ENCODE data around the gene DMPK. TPM values are rescaled to one million over a fixed set of nuclear protein-coding genes. Genes with fewer than 3 reads are reported as not detected.
A peak's percentile ranks its signal among the peaks of the same experiment; 100 is the strongest.

Gene DMPK
- total RNA-seq, 2 experiments from 2014 or later = 26.7 to 31.0 TPM

DNA sequence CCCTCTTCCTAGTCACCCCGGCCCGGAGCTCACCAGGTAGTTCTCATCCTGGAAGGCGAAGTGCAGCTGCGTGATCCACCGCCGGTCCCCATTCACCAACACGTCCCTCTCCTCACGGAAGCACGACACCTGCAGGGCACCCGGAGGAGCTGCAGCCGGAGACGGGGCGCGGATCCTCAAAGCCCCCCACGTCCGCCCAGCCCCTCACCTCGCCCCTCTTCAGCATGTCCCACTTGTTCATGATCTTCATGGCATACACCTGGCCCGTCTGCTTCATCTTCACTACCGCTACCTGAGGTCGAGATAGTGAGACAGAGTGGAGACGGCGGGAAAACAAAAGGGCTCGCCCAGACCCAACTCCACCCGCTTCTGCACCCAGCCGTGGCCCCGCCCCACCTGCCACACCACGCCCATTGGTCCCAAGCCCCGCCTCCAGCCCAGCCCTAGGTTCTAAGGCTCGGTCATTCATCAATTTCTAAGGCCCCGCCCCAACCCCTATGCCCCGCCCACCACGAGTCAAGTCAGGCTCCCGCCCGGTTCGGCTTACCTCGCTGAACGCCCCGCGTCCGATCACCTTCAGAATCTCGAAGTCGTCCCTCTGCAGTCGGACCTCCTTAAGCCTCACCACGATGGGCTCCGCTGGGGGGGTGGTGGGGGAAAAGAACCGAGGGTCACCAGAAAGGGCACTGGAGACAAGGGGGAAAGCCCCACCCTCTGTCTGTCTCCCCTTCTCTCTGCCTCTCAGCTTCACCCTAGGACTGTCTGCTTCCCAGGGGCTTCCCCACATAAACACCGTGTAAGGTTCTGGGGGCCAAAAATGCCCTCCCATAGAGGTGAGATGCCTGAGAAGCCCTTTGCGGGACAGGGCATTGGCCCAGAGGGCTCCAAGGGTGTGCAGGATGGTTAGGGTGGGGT, 2.8 kb downstream of the DMPK start:
- H3K4me3 Mint-ChIP-seq = peak overlapping the region; percentile 64
- H3K36me3 Mint-ChIP-seq = peaks cover 2% of the 10 kb centered on the region
- CTCF ChIA-PET = interaction anchor here (1.0 to 8.5 kb wide), 13 partner anchors 10 to 102 kb away, joined by 3 to 94 read pairs (median 5); partner anchors contain the start of genes DMWD, FBXO46 and SIX5
- H3K27ac Mint-ChIP-seq = no peak overlapping the region
- peaks cover 13% of the 10 kb centered on the region for H3K4me1 Mint-ChIP-seq
- peak; percentile 97 for ATAC-seq
- peaks cover 10% of the 10 kb centered on the region for H3K27me3 Mint-ChIP-seq
- no peaks in the 10 kb centered on the region for H3K9me3 Mint-ChIP-seq (ENCODE audit: low read depth)
- peak; percentile 96 for DNase-seq

DNA sequence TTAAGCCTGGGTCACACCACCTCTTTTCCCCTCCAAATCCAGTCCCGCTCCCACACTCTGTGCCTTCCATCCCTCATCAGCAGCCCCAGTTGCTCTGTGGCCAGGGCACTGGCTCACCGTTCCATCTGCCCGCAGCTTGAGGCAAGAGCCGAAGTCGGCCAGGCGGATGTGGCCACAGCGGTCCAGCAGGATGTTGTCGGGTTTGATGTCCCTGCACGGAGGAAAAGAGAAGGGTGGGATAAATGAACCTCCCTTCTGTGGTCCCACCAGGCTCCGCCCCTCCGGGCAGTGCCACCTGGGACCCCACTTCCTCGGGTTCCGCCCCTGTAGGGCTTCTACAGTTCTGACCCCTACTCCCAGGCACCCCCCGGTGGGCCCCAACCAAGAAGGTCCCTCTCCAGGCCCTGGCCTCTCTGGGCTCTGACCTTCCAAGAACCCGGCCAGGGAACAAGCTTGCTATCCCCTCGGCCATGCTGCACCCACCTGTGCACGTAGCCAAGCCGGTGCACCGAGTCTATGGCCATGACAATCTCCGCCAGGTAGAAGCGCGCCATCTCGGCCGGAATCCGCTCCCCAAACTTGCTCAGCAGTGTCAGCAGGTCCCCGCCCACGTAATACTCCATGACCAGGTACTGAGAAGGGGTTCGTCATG, 4.2 kb downstream of the DMPK start:
- H3K36me3 Mint-ChIP-seq = peaks cover 2% of the 10 kb centered on the region
- peaks cover 13% of the 10 kb centered on the region for H3K4me1 Mint-ChIP-seq
- no peak for DNase-seq
- peaks cover 10% of the 10 kb centered on the region for H3K27me3 Mint-ChIP-seq
- no peak overlapping the region for H3K27ac Mint-ChIP-seq
- CTCF ChIA-PET = interaction anchor here (1.7 to 8.5 kb wide), 3 partner anchors 9 to 23 kb away, joined by 6 to 94 read pairs (median 9); partner anchors contain the start of gene SIX5
- ATAC-seq = no peak
- no peaks in the 10 kb centered on the region for H3K9me3 Mint-ChIP-seq (ENCODE audit: low read depth)
- H3K4me3 Mint-ChIP-seq = no peak overlapping the region

DNA sequence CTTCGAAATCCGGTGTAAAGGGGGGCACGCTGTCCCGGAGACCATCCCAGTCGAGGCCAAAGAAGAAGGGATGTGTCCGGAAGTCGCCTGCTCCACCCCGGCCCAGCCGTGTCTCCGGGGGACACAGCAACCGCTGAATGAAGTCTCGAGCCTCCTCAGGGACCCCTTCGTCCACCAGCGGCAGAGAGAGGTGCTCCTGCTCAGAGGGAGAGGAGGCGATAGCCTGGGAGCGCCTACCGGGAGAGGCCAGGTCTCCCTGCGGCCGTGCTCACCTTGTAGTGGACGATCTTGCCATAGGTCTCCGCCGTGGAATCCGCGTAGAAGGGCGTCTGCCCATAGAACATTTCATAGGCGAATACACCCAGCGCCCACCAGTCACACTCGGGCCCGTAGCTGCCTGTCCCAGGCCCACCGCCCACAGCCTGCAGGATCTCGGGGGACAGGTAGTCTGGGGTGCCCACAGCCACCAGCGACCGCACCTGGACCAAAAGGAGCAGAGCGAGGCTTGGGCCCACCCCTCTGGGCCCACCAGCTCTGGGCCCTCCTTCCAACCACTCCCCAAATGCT, 4.8 kb downstream of the DMPK start:
- H3K36me3 Mint-ChIP-seq = peaks cover 2% of the 10 kb centered on the region
- ATAC-seq = no peak

DNA sequence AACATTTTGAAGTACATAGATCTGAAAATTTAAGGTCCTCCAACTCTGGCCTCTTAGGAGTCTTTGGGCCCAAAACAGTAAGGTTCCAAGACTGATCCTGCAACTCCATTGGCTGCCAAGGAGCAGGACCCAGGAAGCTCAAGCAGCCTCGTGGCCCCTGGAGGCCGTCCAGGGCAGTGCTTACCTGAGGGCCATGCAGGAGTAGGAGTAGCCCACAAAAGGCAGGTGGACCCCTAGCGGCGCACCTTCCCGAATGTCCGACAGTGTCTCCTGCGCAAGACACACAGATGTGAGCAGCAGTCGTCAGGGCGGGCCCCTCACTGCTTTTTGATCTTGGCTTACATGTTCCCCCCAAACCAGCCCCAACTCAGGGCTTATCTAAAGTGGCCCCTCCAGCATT, 7.5 kb downstream of the DMPK start:
- H3K27me3 Mint-ChIP-seq = peaks cover under 1% of the 10 kb centered on the region
- no peaks in the 10 kb centered on the region for H3K9me3 Mint-ChIP-seq (ENCODE audit: low read depth)
- CTCF ChIA-PET = interaction anchor here (7.9 kb wide), 1 partner anchor 23 kb away, joined by 338 read pairs; the partner anchor contains the start of gene DMWD
- H3K36me3 Mint-ChIP-seq = peaks cover 2% of the 10 kb centered on the region
- ATAC-seq (no peak), DNase-seq (no peak)
- H3K4me1 Mint-ChIP-seq = peaks cover 22% of the 10 kb centered on the region
- no peak overlapping the region for H3K4me3 Mint-ChIP-seq
- no peak overlapping the region for H3K27ac Mint-ChIP-seq

More for the DNA sequence above, 4.8 kb downstream of the DMPK start:
- CTCF ChIA-PET = interaction anchor here (1.1 to 8.5 kb wide), 3 partner anchors 8 to 85 kb away, joined by 4 to 94 read pairs (median 9); partner anchors contain the start of genes QPCTL and SIX5
- peaks cover 10% of the 10 kb centered on the region for H3K27me3 Mint-ChIP-seq
- H3K27ac Mint-ChIP-seq = no peak overlapping the region
- no peaks in the 10 kb centered on the region for H3K9me3 Mint-ChIP-seq (ENCODE audit: low read depth)
- H3K4me1 Mint-ChIP-seq = peaks cover 13% of the 10 kb centered on the region
- no peak for DNase-seq
- H3K4me3 Mint-ChIP-seq = no peak overlapping the region

DNA sequence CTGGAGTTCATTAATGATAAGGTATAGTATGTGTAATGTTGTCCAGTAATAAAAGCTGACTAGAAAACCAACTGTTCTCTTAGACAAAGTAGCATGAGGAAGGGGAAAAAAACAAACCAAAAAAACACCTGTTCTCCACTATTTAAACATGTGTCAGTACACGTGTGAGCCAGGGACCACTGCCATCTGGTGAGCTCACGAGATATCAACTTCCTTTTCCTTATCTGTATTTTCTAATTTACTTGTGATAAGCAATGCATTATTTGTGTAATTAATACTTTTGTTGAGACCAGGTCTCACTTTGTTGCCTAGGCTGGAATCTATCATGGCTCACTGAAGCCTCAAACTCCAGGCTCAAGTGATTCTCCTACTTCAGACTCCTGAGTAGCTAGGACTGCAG, 8.9 kb downstream of the DMPK start:
- ATAC-seq (no peak), DNase-seq (no peak)
- Mint-ChIP-seq H3K27me3 (no peaks in the 10 kb centered on the region), H3K27ac (no peak overlapping the region), H3K4me1 (peaks cover 15% of the 10 kb centered on the region), H3K4me3 (no peak overlapping the region), H3K36me3 (peaks cover 2% of the 10 kb centered on the region), H3K9me3 (ENCODE audit: low read depth) (no peaks in the 10 kb centered on the region)
- CTCF ChIA-PET = interaction anchor here (1.2 to 7.9 kb wide), 6 partner anchors 9 to 91 kb away, joined by 3 to 338 read pairs (median 4); partner anchors contain the start of genes DMPK, DMWD and SYMPK

DNA sequence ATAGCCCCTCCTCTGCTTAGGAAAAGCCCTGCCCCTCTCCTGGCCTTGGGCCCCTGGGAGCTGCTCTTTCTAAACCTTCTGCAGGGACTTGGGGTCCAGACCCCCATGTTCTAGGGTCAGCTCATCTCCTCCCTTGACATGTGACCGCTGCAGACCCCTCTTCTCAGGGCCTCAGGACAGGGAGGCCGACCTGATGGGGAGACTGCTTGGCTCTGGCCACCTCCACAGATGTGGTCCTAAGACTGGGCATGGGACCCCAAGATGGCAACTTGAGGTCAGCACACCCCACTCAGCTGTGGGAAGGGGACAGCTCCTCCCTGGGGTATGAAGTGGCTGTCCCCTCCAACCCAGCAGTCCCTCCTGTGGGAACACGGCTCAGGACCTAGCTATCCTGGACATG, 9.4 kb downstream of the DMPK start:
- Mint-ChIP-seq H3K36me3 (peaks cover 1% of the 10 kb centered on the region), H3K4me3 (no peak overlapping the region), H3K27ac (no peak overlapping the region), H3K27me3 (peaks cover 2% of the 10 kb centered on the region), H3K9me3 (ENCODE audit: low read depth) (no peaks in the 10 kb centered on the region), H3K4me1 (peaks cover 13% of the 10 kb centered on the region)
- ATAC-seq (no peak), DNase-seq (no peak)
- CTCF ChIA-PET = interaction anchor here (1.2 to 7.9 kb wide), 6 partner anchors 10 to 91 kb away, joined by 3 to 338 read pairs (median 4); partner anchors contain the start of genes DMPK, DMWD and SYMPK

DNA sequence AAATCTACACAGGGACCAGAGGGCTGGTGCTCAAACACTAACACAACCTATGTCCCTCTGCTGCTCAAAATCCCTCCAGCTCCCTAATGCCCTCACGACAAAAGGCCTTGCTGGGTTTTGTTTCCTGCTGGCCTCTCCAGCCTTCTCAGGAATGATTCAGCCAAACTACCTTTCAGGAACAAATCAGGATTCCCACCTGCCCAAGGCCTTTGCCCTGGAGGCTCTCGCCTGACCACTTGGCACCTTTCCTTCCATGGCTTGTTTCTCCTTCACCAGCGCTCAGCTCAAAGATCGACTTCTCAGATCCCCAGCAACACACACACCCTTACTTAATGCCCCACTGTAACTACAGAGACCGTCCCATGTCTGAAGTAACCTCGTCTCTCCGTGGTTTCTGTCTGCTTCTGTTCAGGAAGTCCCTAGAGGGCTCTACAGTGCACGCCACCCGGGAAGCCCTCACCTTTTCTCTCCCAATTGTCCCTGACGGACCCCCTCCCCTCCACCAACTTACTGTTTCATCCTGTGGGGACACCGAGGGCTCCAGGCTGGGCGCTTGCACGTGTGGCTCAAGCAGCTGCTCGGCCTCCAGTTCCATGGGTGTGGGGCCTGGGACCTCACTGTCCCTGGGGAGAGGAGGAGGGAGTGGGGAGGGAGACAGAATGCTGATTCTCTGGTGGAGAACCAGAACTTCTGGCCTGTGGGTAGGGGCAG, 10.0 kb downstream of the DMPK start:
- peaks cover 13% of the 10 kb centered on the region for H3K4me1 Mint-ChIP-seq
- H3K4me3 Mint-ChIP-seq = no peak overlapping the region
- H3K9me3 Mint-ChIP-seq (ENCODE audit: low read depth) = no peaks in the 10 kb centered on the region
- CTCF ChIA-PET = interaction anchor here (0.9 to 7.9 kb wide), 5 partner anchors 9 to 110 kb away, joined by 3 to 338 read pairs (median 4); partner anchors contain the start of genes DMPK, DMWD and SYMPK
- DNase-seq = no peak
- no peak overlapping the region for H3K27ac Mint-ChIP-seq
- H3K27me3 Mint-ChIP-seq = peaks cover 6% of the 10 kb centered on the region
- H3K36me3 Mint-ChIP-seq = no peaks in the 10 kb centered on the region
- ATAC-seq = no peak

DNA sequence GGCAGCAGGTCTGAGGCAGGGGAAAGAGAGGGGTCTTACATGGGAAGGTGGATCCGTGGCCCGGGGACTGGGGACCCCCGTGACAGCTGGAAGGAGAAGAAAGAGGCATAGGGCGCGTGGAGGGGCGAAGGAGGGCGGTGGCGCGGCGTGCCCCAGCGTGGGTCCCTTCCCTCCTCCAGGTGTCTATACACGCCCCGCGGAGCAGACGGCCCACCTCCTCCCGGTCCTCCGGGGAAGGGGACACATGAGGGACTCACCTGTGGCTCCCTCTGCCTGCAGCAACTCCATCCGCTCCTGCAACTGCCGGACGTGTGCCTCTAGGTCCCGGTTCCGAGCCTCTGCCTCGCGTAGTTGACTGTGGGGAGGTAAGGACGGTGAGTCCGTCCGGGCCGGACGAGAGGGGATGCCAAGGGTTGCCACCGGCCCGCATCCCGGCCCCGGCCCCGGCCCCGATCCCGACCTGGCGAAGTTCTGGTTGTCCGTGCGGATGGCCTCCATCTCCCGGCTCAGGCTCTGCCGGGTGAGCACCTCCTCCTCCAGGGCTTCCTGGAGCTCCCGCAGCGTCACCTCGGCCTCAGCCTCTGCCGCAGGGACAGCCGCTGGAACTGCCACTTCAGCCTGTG, 10.9 kb downstream of the DMPK start:
- peaks cover 10% of the 10 kb centered on the region for H3K27me3 Mint-ChIP-seq
- no peak for DNase-seq
- CTCF ChIA-PET = interaction anchor here (0.9 to 7.9 kb wide), 9 partner anchors 10 to 146 kb away, joined by 3 to 338 read pairs (median 10); partner anchors contain the start of genes DMPK, DMWD and RSPH6A
- H3K4me3 Mint-ChIP-seq = no peak overlapping the region
- ATAC-seq = no peak
- peaks cover 13% of the 10 kb centered on the region for H3K4me1 Mint-ChIP-seq
- no peaks in the 10 kb centered on the region for H3K9me3 Mint-ChIP-seq (ENCODE audit: low read depth)
- no peaks in the 10 kb centered on the region for H3K36me3 Mint-ChIP-seq
- no peak overlapping the region for H3K27ac Mint-ChIP-seq

DNA sequence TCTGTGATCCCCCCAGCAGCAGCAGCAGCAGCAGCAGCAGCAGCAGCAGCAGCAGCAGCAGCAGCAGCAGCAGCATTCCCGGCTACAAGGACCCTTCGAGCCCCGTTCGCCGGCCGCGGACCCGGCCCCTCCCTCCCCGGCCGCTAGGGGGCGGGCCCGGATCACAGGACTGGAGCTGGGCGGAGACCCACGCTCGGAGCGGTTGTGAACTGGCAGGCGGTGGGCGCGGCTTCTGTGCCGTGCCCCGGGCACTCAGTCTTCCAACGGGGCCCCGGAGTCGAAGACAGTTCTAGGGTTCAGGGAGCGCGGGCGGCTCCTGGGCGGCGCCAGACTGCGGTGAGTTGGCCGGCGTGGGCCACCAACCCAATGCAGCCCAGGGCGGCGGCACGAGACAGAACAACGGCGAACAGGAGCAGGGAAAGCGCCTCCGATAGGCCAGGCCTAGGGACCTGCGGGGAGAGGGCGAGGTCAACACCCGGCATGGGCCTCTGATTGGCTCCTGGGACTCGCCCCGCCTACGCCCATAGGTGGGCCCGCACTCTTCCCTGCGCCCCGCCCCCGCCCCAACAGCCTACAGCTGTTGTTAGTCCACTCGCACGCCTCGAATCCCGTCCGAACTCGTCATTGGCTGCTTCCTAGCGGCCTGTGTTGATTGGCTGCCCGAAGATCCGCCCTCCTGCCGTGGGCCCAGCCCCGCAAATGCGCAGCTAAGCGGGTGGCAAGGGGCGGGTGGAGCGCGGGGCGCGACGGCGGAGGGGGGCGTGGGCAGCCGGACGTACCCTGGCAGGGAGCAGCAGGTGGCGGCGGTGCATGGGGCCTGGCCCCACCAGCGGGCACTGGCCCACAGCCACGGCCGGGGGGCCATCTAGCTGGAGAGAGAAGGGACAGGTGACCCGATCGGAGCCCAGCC, 11.8 kb downstream of the DMPK start:
- H3K27ac Mint-ChIP-seq = peak overlapping the region; percentile 84
- peak overlapping the region; percentile 78 for H3K4me3 Mint-ChIP-seq
- H3K4me1 Mint-ChIP-seq = peaks cover 13% of the 10 kb centered on the region
- H3K9me3 Mint-ChIP-seq (ENCODE audit: low read depth) = no peaks in the 10 kb centered on the region
- DNase-seq (peak; percentile 92), ATAC-seq (peak; percentile 73)
- CTCF ChIA-PET = interaction anchor here (0.9 to 7.9 kb wide), 31 partner anchors 10 to 577 kb away, joined by 3 to 338 read pairs (median 6); partner anchors contain the start of genes DMPK, DMWD, FBXO46 and IRF2BP1
- peaks cover 12% of the 10 kb centered on the region for H3K27me3 Mint-ChIP-seq
- no peaks in the 10 kb centered on the region for H3K36me3 Mint-ChIP-seq

DNA sequence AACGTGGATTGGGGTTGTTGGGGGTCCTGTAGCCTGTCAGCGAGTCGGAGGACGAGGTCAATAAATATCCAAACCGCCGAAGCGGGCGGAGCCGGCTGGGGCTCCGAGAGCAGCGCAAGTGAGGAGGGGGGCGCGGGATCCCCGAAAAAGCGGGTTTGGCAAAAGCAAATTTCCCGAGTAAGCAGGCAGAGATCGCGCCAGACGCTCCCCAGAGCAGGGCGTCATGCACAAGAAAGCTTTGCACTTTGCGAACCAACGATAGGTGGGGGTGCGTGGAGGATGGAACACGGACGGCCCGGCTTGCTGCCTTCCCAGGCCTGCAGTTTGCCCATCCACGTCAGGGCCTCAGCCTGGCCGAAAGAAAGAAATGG, 12.5 kb downstream of the DMPK start:
- CTCF ChIA-PET = interaction anchor here (0.7 to 7.9 kb wide), 41 partner anchors 9 to 577 kb away, joined by 3 to 338 read pairs (median 6); partner anchors contain the start of genes DMPK, DMWD, FBXO46 and IRF2BP1
- peaks cover 13% of the 10 kb centered on the region for H3K4me1 Mint-ChIP-seq
- ATAC-seq (peak; percentile 34), DNase-seq (peak; percentile 78)
- H3K27ac Mint-ChIP-seq = peak overlapping the region; percentile 84
- H3K4me3 Mint-ChIP-seq = peak overlapping the region; percentile 78
- H3K9me3 Mint-ChIP-seq (ENCODE audit: low read depth) = no peaks in the 10 kb centered on the region
- no peaks in the 10 kb centered on the region for H3K36me3 Mint-ChIP-seq
- peaks cover 13% of the 10 kb centered on the region for H3K27me3 Mint-ChIP-seq

Measured in activated CD8-positive, alpha-beta memory T cell treated with anti-CD3 and anti-CD28 coated beads, Interleukin-2, amount 10 ng/mL, durations not matched to agents 7 days and 5 days (primary cell).